ENCODE results near the gene AKR1D1.
"Not testable (repeated sequence)": the region's sequence is repeated elsewhere in the genome, so short reads cannot be mapped to it uniquely, and the experiment has no call there.

The AKR1D1 gene, protein sequence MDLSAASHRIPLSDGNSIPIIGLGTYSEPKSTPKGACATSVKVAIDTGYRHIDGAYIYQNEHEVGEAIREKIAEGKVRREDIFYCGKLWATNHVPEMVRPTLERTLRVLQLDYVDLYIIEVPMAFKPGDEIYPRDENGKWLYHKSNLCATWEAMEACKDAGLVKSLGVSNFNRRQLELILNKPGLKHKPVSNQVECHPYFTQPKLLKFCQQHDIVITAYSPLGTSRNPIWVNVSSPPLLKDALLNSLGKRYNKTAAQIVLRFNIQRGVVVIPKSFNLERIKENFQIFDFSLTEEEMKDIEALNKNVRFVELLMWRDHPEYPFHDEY

DNA sequence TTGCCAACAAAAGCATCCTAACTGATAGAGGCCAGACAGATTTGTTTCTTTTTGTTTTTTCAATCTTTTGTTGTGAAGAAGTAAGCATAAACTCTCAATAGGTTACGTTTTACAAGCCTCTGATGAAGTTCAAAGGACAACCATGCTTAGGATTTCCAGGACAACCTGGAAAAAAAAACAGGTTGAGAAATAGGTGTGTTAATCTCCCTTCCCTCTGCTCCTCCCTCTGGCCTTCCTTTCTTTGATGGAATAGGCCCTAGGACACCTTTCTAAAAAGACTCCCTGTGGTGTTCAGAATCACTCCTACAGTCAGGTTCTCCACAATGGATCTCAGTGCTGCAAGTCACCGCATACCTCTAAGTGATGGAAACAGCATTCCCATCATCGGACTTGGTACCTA is at the start of gene AKR1D1:
Gene AKR1D1 (plus strand): TSS at position 264 of the 400 bp plus-strand sequence. CDS start 60 bp downstream, at position 324.
- DNase-seq = no peak

DNA sequence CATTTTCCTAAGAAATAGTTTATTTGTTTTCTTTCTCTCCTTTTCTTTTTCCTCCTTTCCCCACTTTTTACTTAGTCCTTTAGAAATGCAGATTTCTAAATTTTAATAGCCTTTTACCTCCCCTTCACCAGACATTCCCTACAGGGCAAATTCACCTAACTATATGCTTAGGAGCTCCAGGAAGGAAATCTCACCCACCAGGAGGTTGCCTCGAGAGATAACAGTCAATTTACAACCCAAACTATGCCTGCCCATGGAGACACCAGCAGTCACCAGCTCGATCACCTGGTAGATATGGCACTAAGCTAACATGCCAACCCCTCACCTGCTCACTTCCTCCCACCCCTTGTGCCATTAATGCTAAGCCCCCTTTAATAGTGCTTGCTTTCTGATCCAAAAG is 49.2 kb upstream of the AKR1D1 start:
- DNase-seq = no peak

DNA sequence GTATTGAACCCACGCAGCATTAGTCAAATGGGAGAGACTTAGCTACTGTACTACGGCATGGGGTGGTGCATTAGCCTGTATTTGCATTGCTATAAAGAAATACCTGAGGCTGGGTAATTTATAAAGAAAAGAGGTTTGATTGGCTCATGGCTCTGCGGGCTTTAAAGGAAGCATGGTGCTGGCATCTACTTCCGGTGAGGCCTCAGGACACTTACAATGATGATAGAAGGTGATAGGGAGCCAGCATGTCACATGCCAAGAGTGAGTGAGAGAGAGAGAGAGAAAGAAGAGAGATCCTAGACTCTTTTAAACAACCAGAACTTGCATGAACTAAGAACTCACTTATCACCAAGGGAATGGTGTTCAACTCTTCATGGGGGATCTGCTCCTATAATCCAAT is 47.1 kb upstream of the AKR1D1 start:
- no peak for DNase-seq

DNA sequence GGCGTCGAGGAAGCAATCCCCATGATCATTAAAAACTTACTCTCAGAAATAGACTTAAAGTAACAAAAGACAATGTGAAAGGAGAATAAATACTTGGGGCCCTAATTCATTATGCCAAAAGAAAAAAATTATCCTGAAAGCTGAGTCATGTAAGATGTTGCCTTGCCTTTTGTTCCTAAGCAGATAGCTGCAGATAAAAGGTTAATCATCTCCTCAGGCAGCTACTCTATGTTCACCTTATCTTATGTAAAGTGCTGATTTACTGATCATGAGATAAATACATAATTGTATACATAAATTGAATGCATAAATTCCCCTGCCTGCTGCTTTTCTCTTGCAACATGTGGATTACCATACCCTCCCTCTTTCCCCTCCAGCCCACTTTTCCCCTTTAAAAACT is 46.3 kb upstream of the AKR1D1 start:
- no peak for DNase-seq

DNA sequence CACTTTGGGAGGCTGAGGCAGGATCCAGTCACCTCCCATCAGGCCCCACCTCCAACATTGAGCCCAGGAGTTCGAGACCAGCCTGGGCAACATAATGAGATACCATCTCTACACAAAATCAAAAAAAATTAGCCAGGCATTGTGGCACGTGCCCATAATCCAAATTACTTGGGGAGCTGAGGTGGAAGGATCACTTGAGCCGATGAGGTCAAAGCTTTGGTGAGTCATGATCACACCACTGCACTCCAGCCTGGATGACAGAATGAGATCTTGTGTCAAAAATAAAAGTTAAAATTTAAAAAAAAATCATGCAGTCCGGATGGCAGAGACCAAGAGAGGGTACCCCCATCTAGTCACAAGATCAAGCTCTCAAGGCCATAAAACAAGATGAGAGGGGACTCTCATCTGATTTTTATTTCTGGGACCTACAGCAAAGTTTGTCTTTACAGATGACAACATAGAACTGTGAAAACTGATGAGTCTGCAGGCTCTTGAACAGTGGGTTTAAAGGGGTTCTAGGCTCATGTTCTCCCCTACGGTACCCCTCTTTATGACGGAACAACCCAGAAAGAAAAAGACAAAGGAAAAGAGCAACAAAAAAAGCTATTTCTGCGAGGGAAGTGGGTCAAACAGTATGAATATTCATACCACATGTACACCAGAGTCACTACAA is 45.4 kb upstream of the AKR1D1 start:
- no peak for DNase-seq

DNA sequence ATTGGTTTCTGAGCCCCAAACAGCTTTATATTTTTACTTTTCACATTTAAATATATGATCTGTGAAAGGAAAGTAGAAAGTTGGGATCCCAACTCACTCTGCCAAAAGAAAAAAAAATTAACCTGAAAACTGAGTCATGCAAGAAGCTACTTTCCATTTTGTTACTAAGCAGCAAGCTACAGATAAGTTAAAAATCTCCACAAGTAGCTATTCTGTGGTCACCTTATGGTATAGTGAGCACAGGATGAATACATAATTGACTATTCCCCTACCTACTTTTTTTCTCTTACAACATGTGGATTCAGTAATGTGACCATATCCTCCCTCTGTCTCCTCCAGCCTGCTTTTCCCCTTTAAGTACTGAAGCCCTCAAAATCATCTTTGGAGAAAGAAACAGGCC is 44.1 kb upstream of the AKR1D1 start:
- DNase-seq = no peak

DNA sequence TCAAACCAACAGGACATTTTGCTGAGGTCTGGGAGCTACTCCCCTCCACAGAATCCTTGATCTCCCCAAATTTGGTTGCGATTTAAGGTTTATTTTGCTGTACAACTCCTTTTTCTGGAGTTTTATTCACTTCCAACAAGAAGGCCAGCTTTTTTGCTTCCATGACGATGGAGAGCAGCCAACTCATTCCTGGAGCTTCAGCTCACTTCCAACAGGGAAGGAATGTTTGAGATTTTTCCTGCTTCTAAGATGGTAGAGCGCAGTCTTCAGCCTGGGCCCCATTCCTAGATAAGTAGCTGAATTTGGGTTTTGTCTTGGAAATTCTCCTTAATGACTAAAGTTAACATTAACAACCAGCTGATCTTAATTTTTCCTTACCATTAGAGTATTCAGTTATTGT is 43.5 kb upstream of the AKR1D1 start:
- DNase-seq = no peak

DNA sequence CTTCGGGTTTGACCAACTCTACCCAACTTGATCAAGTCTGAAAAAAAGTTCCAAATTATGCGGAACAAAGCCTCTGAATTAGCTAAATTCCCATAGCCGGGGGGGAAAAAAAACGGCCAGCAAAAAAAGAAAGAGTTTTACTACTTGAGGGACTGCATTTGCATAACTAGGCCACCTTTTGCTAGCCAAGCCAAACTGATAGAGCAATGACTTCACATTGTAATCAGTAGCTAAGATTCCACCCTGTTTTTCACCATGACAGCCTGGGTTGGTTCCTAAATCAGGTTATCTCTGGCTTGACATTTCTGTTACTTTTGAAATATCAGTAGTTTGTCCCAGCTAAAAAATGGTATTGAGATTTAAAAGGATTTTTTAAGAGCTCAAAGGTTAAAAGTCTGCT is 43.0 kb upstream of the AKR1D1 start:
- no peak for DNase-seq

DNA sequence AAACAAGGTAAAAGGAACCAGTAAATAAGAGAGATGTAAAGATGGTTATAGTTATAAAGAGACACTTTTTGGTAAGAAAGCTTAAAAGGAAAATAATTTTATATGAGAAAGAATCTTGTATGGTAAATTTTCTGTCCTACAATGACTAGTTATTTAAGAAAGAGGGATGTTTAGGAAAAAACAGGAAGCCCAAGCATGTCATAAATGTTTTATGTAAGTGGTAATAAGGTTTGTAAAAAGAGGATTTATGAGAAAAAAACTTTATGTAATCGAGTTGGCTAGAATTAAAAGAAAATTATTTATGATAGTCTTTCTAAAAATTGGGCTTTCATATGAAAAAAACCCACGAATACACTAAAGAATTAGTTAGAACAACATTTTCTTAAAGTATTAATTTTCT is 40.1 kb upstream of the AKR1D1 start:
- no peak for DNase-seq

DNA sequence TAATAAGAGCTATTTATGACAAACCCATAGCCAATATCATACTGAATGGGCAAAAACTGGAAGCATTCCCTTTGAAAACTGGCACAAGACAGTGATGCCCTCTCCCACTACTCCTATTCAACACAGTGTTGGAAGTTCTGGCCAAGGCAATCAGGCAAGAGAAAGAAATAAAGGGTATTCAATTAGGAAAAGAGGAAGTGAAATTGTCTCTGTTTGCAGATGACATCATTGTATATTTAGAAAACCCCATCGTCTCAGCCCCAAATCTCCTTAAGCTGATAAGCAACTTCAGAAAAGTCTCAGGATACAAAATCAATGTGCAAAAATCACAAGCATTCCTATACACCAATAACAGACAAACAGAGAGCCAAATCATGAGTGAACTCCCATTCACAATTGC is 36.2 kb upstream of the AKR1D1 start:
- not testable (repeated sequence) for DNase-seq

DNA sequence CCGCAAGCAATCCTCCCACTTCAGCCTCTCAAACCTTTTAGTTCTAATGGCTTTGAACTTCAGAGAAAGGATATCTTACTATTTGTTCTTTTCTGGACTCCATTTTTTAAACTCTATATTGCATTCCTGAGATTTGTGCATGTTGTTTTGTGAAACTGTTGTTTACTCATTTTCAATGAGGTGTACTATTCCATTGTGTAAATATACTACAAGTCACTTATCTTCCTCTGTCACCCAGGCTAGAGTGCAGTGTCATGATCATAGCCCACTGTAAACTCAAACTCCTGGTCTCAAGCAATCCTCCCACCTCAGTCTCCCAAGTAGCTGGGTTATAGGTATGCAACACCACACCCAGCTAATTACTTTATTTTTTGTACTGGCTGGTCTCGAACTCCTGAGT is 31.4 kb upstream of the AKR1D1 start:
- DNase-seq = no peak

DNA sequence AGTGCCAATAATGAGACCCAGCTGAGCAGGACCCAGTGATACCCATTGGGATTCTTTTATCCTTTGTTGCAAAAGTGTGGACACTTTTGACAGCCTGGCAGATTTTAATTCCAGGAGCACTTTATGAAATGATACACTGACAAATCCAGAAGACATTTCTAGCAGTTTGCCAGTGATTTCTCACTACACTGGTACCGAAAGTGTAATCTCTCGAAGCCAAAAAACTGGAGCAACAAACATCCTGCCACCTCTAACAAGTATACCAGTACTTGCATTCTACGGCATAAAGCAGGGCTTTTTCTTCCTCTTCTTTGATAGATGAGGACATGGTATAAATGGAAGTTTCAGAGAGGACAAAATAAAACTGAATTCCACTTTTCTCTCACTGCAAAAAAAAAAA is 28.4 kb upstream of the AKR1D1 start:
- no peak for DNase-seq

DNA sequence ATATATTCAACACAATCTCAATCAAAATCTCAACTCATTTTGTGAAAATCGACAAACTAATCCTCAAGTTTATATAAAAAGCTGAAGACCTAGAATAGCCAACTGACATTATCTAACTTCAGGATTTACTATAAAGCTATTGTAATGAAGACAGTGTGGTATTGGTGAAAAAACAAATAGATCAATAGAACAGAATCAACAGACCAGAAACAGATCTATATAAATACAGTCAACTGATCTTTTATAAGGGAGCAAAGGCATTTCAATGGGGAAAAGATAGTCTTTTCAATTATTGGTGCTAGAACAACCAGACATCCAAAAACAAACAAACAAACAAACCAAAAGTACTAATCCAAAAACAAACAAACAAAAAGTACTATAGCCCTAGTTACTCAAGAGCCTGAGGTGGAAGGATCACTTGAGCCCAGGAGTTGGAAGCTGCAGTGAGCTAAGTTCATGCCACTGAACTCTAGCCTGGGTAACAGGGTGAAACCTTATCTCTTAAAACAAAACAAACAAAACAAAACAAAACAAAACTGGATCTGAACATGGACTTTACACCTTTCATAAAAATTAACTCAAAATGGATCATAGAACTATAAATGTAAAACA is 26.6 kb upstream of the AKR1D1 start:
- DNase-seq = no peak

DNA sequence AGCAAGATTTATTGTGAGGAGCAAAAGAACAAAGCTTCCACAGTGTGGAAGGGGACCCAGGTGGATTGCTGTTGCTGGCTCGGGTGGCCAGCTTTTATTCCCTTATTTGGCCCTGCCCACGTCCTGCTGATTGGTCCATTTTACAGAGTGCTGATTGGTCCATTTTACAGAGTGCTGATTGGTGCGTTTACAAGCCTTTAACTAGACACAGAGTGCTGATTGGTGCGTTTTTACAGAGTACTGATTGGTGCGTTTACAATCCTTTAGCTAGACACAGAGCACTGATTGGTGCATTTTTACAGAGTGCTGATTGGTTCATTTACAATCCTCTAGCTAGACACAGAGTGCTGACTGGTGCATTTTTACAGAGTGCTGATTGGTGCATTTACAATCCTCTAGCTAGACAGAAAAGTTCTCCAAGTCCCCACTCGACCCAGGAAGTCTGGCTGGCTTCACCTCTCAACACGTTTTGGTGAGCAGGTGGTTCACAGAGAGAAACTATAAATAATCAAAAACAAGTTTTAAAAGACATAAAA is 24.5 kb upstream of the AKR1D1 start:
- DNase-seq = not testable (repeated sequence)

DNA sequence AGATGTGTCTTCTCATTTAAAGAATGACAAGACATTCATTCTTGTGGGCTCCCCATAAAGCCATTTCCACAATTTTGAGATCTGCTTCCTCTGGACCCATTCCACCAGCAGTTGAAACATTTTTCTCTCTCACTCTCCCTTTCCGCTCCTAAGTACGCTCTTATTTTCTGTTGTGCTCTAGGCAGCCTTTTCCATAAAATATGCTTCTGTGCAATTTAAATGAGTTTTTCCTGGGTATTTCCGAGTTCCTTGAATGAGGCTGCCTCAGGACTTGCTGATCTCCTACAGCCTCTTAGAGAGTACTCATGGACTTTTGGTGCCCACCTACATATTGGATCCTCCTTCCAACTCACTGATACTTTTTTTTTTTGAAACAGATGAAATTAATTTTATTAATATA is 23.6 kb upstream of the AKR1D1 start:
- DNase-seq = no peak

DNA sequence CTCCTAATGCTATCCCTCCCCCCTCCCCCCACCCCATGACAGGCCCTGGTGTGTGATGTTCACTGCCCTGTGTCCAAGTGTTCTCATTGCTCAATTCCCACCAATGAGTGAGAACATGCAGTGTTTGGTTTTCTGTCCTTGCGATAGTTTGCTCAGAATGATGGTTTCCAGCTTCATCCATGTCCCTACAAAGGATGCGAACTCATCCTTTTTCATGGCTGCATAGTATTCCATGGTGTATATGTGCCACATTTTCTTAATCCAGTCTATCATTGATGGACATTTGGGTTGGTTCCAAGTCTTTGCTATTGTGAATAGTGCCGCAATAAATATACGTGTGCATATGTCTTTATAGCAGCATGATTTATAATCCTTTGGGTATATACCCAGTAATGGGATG is 20.6 kb upstream of the AKR1D1 start:
- not testable (repeated sequence) for DNase-seq

DNA sequence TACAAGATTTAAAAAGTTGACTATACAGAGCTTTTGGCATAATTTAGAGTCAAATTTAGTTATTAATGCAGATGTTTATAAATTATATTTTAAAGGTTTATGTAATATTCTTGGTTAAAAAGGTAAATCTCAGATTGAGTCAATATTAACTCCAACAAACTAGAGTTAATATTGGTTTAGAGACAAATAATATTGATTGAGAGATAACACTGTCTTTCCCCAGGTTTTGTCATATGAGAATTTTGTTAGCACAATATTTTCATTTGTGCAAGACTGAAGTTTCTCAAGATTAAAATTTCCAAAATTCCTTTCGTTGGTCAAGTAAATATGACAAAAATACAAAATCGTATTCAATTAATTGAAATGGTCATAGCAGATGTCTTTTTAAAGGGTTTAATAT is 12.9 kb upstream of the AKR1D1 start:
- DNase-seq = no peak

DNA sequence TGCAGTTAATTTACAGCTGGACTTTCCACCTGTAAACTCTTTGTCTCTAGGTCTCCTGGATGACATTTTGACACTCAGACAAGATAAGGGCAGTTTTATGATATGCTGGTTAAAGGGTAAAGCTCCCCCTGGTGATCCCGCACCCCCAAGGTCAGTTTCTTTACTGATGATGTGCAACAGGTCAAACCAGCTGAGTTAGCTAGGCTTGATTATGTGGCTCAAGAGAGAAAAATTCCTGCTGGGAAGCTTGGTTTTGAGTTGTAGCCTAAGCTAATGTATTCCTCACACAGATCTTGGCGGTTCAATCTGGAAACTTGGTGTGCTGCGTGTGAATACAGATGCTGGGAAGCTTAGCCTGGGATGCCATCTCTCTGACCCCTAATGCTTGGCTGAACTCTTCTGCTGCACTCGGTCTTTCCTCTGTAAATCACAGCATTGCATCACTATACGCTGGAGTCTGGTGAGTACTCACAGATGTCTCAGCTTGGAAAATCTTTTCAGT is 11.4 kb upstream of the AKR1D1 start:
- DNase-seq = no peak

DNA sequence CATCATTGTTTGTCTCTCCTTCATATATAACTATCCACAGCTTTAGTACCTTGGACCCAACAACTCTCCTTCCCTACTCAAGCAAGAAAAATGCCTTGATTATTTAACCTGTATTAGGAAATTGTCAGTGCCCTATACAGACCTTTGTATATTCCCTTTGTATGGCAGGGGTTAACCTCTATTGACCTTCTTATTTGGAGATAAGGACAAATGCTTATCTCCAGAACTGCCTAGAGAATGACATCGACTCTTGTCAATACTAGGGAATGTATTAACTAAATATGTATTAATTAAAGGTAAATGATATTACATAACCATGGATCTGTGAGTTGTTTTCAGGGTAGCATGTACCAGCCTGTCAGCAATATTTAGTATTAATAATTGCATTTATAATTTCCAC is 10.4 kb upstream of the AKR1D1 start:
- DNase-seq = no peak

DNA sequence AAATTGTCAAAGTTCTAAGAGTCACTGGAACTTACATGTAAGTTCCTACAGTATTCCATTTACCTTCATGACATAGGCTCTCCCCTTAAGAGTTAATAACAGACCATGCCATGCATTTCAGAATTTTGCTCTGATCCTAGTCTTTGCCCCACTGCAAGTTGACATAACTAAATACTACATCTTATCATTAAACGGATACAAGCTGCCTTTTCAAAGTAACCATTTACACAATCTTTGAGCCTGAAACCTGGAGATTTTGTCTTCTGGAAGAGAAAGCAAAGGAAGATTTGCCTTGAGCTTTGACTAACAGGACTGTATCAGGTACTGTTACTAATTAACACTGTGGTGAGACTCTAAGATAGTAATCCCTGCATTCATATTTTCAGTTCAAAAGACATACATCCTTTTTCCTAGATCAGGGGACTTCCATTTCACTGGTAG is 9.3 kb upstream of the AKR1D1 start:
- no peak for DNase-seq

DNA sequence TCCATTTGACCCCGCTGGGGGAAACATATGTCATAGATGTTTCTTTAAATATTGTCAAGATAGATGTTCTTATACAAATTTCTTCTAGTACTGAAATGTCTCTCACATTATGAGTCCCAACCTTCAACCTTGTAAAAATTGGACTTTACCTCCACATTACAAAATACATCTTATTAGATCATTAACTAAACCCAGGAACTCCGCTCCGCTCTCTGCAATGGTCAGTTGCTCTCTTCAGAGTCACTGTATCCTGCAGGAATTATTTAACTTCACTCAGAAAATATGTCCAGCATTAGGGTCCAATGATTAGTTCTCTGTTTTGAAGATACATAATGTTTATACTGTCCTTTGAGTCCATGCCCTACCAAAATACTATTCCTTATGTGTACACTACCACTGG is 8.5 kb upstream of the AKR1D1 start:
- DNase-seq = no peak

DNA sequence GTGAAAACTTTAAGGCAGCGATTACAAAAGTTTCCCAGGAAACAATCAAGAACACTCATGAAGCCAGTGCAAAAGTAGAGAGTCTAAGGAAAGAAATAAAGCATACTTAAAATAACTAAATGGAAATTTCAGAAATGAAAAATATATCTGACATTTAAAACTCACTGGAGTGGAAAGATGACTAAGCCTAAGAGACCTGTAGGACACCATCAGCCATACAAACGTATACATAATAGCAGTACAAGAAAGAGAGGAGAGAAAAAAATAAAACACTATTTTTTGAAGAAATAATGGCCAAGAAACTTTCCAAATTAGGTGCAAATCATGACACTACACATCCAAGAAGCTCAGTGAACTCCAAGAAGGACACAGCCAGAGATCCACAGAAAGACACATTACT is 5.4 kb upstream of the AKR1D1 start:
- DNase-seq = no peak

DNA sequence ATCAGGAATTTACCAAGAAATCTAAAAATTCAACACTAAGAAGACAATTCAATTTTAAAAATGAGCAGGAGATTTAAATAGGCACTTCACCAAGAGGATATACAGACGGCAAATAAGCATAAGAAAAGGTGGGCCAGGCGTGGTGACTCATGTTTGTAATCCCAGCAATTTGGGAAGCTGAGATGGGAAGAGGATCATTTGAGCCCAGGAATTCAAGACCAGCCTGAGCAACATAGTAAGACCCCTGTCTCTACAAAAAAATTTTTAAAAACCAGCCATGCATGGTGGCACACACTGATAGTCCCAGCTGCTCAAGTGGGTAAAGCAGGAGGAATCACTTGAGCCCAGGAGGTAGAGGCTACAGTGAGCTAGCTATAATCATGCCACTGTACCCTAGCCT is 3.5 kb upstream of the AKR1D1 start:
- DNase-seq = peak in 1 of 2 experiments; percentile 15

DNA sequence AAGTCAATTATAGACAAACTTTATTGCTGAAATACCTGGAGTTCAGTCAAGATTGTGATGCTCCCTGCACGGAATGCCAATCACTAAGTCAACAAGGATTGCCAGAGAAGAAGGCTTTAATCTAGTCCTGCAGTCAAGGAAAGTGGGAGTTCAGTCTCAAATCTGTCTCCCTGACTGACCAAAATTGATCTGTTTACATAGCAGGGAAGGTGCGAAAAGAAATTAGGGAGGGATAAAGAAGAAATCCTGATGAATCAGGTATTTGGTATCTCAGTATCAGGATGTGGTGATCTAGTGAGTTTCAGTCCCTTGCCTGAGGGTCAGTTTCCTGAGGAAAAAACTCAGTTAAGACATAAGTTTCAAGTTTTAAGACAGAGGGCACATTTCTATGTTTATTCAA is 2.1 kb upstream of the AKR1D1 start:
- no peak for DNase-seq
